ENCODE measurements around the gene MALRD1. TPM values are rescaled to one million over a fixed set of nuclear protein-coding genes. Genes with fewer than 3 reads are reported as not detected.

MALRD1 gene
- total and polyA plus RNA-seq, 2 of the 8 experiments (the other 6 are each of a cell fraction or from before 2014, with no cell fraction given) = 0.32 to 0.35 TPM

DNA sequence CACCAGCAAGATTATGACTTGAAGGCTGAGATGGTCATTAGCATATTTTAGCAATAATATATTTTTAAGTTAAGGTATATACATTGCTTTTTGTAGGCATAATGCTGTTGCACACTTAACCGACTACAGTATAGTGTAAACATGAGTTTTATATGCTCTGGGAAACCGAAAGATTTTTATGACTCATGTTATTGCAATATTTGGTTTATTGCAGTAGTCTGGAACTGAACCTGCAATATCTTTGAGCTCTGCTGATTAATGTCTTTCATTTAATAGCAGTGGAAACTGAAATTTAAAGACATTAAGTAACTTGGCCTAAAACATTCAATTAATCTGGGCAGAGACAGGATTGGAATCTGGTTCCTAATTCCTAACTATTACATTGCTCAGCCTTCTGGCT lies 500.9 kb downstream of the MALRD1 start:
- Histone ChIP-seq H3K27me3 (replicated peaks in 1 of 4; ENCODE audit: control insufficient read depth in 3 of 4, extremely low read depth in 1 of 4, insufficient read depth in 3 of 4, low read length in 3 of 4) (no peaks in the 10 kb centered on the region), H4K20me1 (replicated peaks in 1 of 2; ENCODE audit: control insufficient read depth in 1 of 2, insufficient read depth in 2 of 2, low read length in 2 of 2) (no peaks in the 10 kb centered on the region), H3K79me2 (ENCODE audit: control insufficient read depth in 1 of 2, insufficient read depth in 2 of 2, low read length in 2 of 2) (no peaks in the 10 kb centered on the region), H2BK15ac (ENCODE audit: low read length) (no peak overlapping the region), H4K91ac (replicated peaks; ENCODE audit: insufficient read length, low read length) (no peak overlapping the region), H3K23me2 (ENCODE audit: low read depth, low read length) (no peaks in the 10 kb centered on the region), H3K9ac (replicated peaks in 1 of 4; ENCODE audit: extremely low read depth in 1 of 4, low read depth in 3 of 4, low read length in 3 of 4) (no peak overlapping the region), H3K27ac (ENCODE audit: low read depth, low read length) (no peak overlapping the region), H3K79me1 (ENCODE audit: low read depth, low read length) (no peaks in the 10 kb centered on the region), H2BK5ac (ENCODE audit: low read depth, low read length) (no peak overlapping the region), H4K8ac (ENCODE audit: extremely low read depth, insufficient read depth, low read length) (no peak overlapping the region), H3K4me3 (ENCODE audit: extremely low read depth in 1 of 4, insufficient read depth in 2 of 4, low read depth in 3 of 4, low read length in 4 of 4) (no peak overlapping the region), H3K14ac (ENCODE audit: insufficient read length) (no peak overlapping the region), H3K56ac (replicated peaks; ENCODE audit: insufficient read length, low read depth, low read length) (no peak overlapping the region), H3K9me3 (ENCODE audit: insufficient read depth in 2 of 2, low read depth in 1 of 2, low read length in 1 of 2) (no peaks in the 10 kb centered on the region), H3K36me3 (ENCODE audit: control insufficient read depth in 2 of 4, insufficient read depth in 4 of 4, low read length in 3 of 4) (no peaks in the 10 kb centered on the region), H2BK12ac (ENCODE audit: low read depth, low read length) (no peak overlapping the region), H3K4me2 (ENCODE audit: insufficient read depth in 1 of 2, low read depth in 2 of 2, low read length in 2 of 2) (no peak overlapping the region), H2AFZ (ENCODE audit: low read length) (no peak overlapping the region), H3K23ac (ENCODE audit: insufficient read length) (no peak overlapping the region), H3K4ac (replicated peaks; ENCODE audit: insufficient read length, low read depth, low read length) (no peak overlapping the region), H3K4me1 (replicated peaks in 1 of 4; ENCODE audit: control insufficient read depth in 3 of 4, insufficient read depth in 4 of 4, low read length in 3 of 4) (no peaks in the 10 kb centered on the region), H2BK20ac (ENCODE audit: low read length) (no peak overlapping the region), H2AK5ac (ENCODE audit: low read depth, low read length) (no peak overlapping the region), H3K18ac (ENCODE audit: extremely low read depth, low read length) (no peak overlapping the region), H2BK120ac (replicated peaks; ENCODE audit: low read depth, low read length) (no peak overlapping the region), H4K5ac (ENCODE audit: insufficient read length, low read depth, low read length) (no peak overlapping the region)
- ChIA-PET CTCF (ENCODE audit: partially characterized antibody) (no interaction called here), POLR2A (ENCODE audit: partially characterized antibody) (no interaction called here)
- no peak for FAIRE-seq
- DNase-seq (ENCODE audit: low read depth in 1 of 2, low spot score in 2 of 2) = no peak
- 96% methylated on average over 2 of the region's 2 CpGs; no CpG with 5 or more reads in 1 of the 2 experiments for WGBS, 2 experiments (ENCODE audit: extremely low coverage in 1 of 2, insufficient coverage in 1 of 2, insufficient read length in 1 of 2, insufficient replicate concordance in 2 of 2, low coverage in 1 of 2, low lambda C conversion rate in 2 of 2, missing lambda C conversion rate in 1 of 2)
- TF ChIP-seq, protein P1, sequence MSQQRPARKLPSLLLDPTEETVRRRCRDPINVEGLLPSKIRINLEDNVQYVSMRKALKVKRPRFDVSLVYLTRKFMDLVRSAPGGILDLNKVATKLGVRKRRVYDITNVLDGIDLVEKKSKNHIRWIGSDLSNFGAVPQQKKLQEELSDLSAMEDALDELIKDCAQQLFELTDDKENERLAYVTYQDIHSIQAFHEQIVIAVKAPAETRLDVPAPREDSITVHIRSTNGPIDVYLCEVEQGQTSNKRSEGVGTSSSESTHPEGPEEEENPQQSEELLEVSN (IDR thresholded peaks at IDR 0.05) = no peak
- TF ChIP-seq, protein P2, sequence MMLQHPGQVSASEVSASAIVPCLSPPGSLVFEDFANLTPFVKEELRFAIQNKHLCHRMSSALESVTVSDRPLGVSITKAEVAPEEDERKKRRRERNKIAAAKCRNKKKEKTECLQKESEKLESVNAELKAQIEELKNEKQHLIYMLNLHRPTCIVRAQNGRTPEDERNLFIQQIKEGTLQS (IDR thresholded peaks at IDR 0.05; ENCODE audit: insufficient read depth, low read depth, low read length) = no peak
